Measurements from ENCODE around the gene GAS7.

GRCh38 chr17:9862949-9863348 is 335.5 kb downstream of the GAS7 start:
- TF ChIP-seq CTCF (IDR thresholded peaks at IDR 0.05; ENCODE audit: poor library complexity): no peak
- no peak for TF ChIP-seq EZH2 (IDR thresholded peaks at IDR 0.05; ENCODE audit: borderline replicate concordance)
